PC-9 (cell line): Measurements from ENCODE around the gene NFATC1. TPM values are rescaled to one million over a fixed set of nuclear protein-coding genes. Genes with fewer than 3 reads are reported as not detected.

Source experiments
- BruUV-seq: library from RNA; stranded (reverse); fragments of 400-500 nt; replicated peaks from 2 replicates; lab custom pipeline; 2021; lab: Mats Ljungman, UMichigan
- CTCF ChIA-PET: fragments of 300-600 bp; sonication (Branson Sonifier 250); formaldehyde crosslinking; loops from one replicate; lab custom pipeline; 2022; ENCODE audit warnings: antibody characterized with exemption; lab: Charles Lee
- POLR2A ChIA-PET: fragments of 300-600 bp; sonication (Branson Sonifier 250); formaldehyde crosslinking; loops from one replicate; lab custom pipeline; 2022; ENCODE audit warnings: antibody characterized with exemption; ENCODE audit not compliant: unreplicated experiment; lab: Charles Lee
- DNase-seq, 2 experiments: peaks; one replicate each; pipeline versions ENCODE4 v3.0.0 to v3.0.0-alpha.2; 2015 to 2022; ENCODE audit warnings: mixed read lengths in 1 of 2
- H2AFZ ChIP-seq: fragments of 200-600 bp; sonication (generic); 2 replicates; pipeline ENCODE4 v1.8.1; 2017; ENCODE audit warnings: antibody characterized with exemption
- H3F3A ChIP-seq: fragments of 200-600 bp; sonication (generic); 2 replicates; pipeline ENCODE4 v1.8.1; 2017; ENCODE audit warnings: antibody characterized with exemption, mild to moderate bottlenecking, low read depth; ENCODE audit not compliant: insufficient read depth
- H3K27ac ChIP-seq: fragments of 200-600 bp; sonication (generic); 2 replicates; pipeline ENCODE4 v1.6.1; 2016; ENCODE audit warnings: mixed run types
- H3K27me3 ChIP-seq: fragments of 200-600 bp; sonication (generic); 2 replicates; pipeline ENCODE4 v1.6.1; 2016; ENCODE audit warnings: low read depth, mixed run types; ENCODE audit not compliant: insufficient read depth
- H3K36me3 ChIP-seq: fragments of 200-600 bp; sonication (generic); 2 replicates; pipeline ENCODE4 v1.6.1; 2016; ENCODE audit warnings: low read depth, mixed run types
- H3K4me1 ChIP-seq: fragments of 200-600 bp; sonication (generic); replicated peaks from 2 replicates; pipeline ENCODE4 v1.6.1; 2016; ENCODE audit warnings: mixed run types; ENCODE audit not compliant: insufficient read depth
- H3K4me2 ChIP-seq: fragments of 200-600 bp; sonication (generic); 2 replicates; pipeline ENCODE4 v1.6.1; 2017; ENCODE audit warnings: mixed run types
- H3K4me3 ChIP-seq: fragments of 200-600 bp; sonication (generic); 2 replicates; pipeline ENCODE4 v1.6.1; 2016; ENCODE audit warnings: mixed run types
- H3K79me2 ChIP-seq: fragments of 200-600 bp; sonication (generic); 2 replicates; pipeline ENCODE4 v1.6.1; 2017; ENCODE audit warnings: low read depth, mixed run types
- H3K9me2 ChIP-seq: fragments of 200-600 bp; sonication (generic); 2 replicates; pipeline ENCODE4 v1.8.1; 2017; ENCODE audit warnings: mild to moderate bottlenecking; ENCODE audit not compliant: insufficient read depth
- H3K9me3 ChIP-seq: fragments of 200-600 bp; sonication (generic); 2 replicates; pipeline ENCODE4 v1.8.1; 2016; ENCODE audit warnings: low read depth; ENCODE audit not compliant: insufficient read depth
- H4K20me1 ChIP-seq: fragments of 200-600 bp; sonication (generic); 2 replicates; pipeline ENCODE4 v1.8.1; 2017; ENCODE audit not compliant: insufficient read depth
- EZH2 ChIP-seq: fragments of 200-600 bp; sonication (generic); IDR thresholded peaks from 2 replicates; pipeline ENCODE4 v1.8.0; 2017; ENCODE audit warnings: antibody characterized with exemption, low read depth
- intact Hi-C: fragments of 100-400 bp; cut with micrococcal nuclease; formaldehyde crosslinking; loops from one replicate; pipeline ENCODE4 v1.10.0; 2022; ENCODE audit not compliant: unreplicated experiment
- total RNA-seq: library from RNA; stranded (reverse); gene quantifications from 2 replicates; pipeline ENCODE4 v1.2.3, GENCODE V29; 2021
- TF ChIP-seq, protein P1 (sequence below): fragments of 200-600 bp; sonication (generic); conservative IDR thresholded peaks from 2 replicates; pipeline ENCODE4 v1.6.1; 2017; ENCODE audit warnings: mixed run types, antibody characterized with exemption, mild to moderate bottlenecking, moderate library complexity

The NFATC1 gene
- total RNA-seq, 1 experiment from 2014 or later, result 2.6 TPM

DNA sequence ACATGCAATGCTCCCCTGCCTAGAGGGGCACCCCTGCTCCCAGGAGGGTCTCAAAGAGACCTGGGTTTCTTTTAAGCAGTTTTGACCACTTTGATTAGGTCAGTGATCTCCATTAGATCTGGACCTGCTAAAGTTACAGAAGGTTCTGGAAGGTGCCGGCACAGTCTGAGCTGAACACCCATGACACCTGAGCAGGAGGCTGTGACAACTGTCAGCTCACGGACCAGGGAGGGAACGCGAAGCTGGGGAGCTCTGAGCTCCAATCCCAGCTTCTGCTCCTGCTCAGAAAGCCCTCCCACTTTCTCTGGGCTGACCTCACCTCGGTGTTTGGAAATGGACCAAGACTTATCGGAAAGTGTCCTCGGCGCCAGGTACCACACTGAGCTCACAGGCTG, 113.8 kb downstream of the NFATC1 start:
- no peak overlapping the region for H3K27ac ChIP-seq
- no peaks in the 10 kb centered on the region for H3F3A ChIP-seq
- TF ChIP-seq, protein P1, sequence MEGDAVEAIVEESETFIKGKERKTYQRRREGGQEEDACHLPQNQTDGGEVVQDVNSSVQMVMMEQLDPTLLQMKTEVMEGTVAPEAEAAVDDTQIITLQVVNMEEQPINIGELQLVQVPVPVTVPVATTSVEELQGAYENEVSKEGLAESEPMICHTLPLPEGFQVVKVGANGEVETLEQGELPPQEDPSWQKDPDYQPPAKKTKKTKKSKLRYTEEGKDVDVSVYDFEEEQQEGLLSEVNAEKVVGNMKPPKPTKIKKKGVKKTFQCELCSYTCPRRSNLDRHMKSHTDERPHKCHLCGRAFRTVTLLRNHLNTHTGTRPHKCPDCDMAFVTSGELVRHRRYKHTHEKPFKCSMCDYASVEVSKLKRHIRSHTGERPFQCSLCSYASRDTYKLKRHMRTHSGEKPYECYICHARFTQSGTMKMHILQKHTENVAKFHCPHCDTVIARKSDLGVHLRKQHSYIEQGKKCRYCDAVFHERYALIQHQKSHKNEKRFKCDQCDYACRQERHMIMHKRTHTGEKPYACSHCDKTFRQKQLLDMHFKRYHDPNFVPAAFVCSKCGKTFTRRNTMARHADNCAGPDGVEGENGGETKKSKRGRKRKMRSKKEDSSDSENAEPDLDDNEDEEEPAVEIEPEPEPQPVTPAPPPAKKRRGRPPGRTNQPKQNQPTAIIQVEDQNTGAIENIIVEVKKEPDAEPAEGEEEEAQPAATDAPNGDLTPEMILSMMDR, result no peak
- no peak for TF ChIP-seq EZH2
- no peaks in the 10 kb centered on the region for H4K20me1 ChIP-seq
- ChIA-PET CTCF (no interaction called here), POLR2A (no interaction called here)
- no peak overlapping the region for H3K4me3 ChIP-seq
- H3K79me2 ChIP-seq, result no peaks in the 10 kb centered on the region
- H2AFZ ChIP-seq, result no peak overlapping the region
- H3K9me3 ChIP-seq, result no peaks in the 10 kb centered on the region
- H3K9me2 ChIP-seq, result no peaks in the 10 kb centered on the region
- BruUV-seq, result no TSS peak
- H3K4me1 ChIP-seq, result no peaks in the 10 kb centered on the region
- DNase-seq, result no peak
- no peak overlapping the region for H3K4me2 ChIP-seq
- no peaks in the 10 kb centered on the region for H3K36me3 ChIP-seq
- intact Hi-C loops, result no loop called here
- H3K27me3 ChIP-seq, result peaks cover 60% of the 10 kb centered on the region

- H3K27ac ChIP-seq, result no peak overlapping the region
- H3K9me3 ChIP-seq, result no peaks in the 10 kb centered on the region
- H4K20me1 ChIP-seq, result no peaks in the 10 kb centered on the region
- intact Hi-C loops, result no loop called here
- no peak for TF ChIP-seq EZH2
- TF ChIP-seq, protein P1, result no peak
- CTCF ChIA-PET, result no interaction called here
- peaks cover 65% of the 10 kb centered on the region for H3K27me3 ChIP-seq
- H3K36me3 ChIP-seq, result no peaks in the 10 kb centered on the region
- H3K4me3 ChIP-seq, result no peak overlapping the region
- no peaks in the 10 kb centered on the region for H3F3A ChIP-seq
- H2AFZ ChIP-seq, result no peak overlapping the region
- no peaks in the 10 kb centered on the region for H3K9me2 ChIP-seq
- POLR2A ChIA-PET, result no interaction called here
- BruUV-seq, result no TSS peak
- H3K4me1 ChIP-seq, result no peaks in the 10 kb centered on the region
- H3K4me2 ChIP-seq, result no peak overlapping the region
- H3K79me2 ChIP-seq, result no peaks in the 10 kb centered on the region
- DNase-seq, result no peak
These were observed 114.4 kb downstream of the NFATC1 start for GRCh38 chr18:79510046-79510685.

DNA sequence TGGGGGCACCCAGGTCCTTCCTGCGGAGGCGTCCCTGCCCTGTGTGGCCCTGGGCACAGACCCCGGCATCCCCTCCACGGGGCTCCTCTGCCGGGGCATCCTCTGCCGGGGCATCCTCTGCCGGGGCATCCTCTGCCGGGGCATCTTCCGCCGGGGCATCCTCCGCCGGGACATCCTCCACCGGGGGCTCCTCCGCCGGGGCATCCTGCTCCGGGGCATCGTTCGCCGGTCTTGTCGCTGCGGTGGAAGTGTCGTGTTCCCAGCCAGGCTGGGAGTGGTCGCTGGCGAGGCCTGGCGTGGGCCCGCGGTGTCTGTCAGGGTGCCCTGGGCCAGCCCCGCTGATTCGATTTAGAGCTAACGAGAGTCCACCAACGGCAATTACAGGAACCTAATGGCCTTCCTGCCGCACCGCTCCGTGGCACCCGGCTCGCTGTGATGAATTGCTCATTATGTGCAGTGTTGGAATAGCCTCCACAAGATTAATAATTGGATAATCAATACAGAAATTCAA, 115.1 kb downstream of the NFATC1 start:
- CTCF ChIA-PET, result no interaction called here
- intact Hi-C loops, result no loop called here
- H3K36me3 ChIP-seq, result no peaks in the 10 kb centered on the region

More for the DNA sequence above, 115.1 kb downstream of the NFATC1 start:
- no peaks in the 10 kb centered on the region for H3K9me2 ChIP-seq
- DNase-seq, result no peak
- H3K79me2 ChIP-seq, result no peaks in the 10 kb centered on the region
- no peak overlapping the region for H2AFZ ChIP-seq
- H3K4me2 ChIP-seq, result no peak overlapping the region
- H4K20me1 ChIP-seq, result no peaks in the 10 kb centered on the region
- H3F3A ChIP-seq, result no peaks in the 10 kb centered on the region
- POLR2A ChIA-PET, result no interaction called here
- peaks cover 65% of the 10 kb centered on the region for H3K27me3 ChIP-seq
- no peaks in the 10 kb centered on the region for H3K4me1 ChIP-seq
- TF ChIP-seq, protein P1, result no peak
- H3K9me3 ChIP-seq, result no peaks in the 10 kb centered on the region
- BruUV-seq, result no TSS peak
- H3K4me3 ChIP-seq, result no peak overlapping the region
- no peak overlapping the region for H3K27ac ChIP-seq
